ENCODE data around the gene CEP76.

The CEP76 gene

DNA sequence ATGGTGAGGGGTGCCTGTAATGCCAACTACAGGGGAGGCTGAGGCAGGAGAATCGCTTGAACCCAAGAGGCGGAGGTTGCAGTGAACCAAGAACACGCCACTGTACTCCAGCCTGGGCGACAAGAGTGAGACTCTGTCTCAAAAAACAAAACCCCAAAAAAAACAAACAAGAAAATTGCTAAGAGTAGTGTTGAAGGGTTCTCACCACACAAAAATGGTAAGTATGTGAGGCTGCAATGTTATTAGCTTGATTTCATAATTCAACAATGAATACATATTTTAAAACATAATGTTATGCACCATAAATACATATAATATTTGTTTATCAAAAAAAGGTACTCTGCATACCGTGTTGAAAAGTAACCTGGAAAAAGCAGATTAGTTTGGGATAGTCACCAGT, 46.1 kb upstream of the CEP76 start:
- TF ChIP-seq, protein P1, sequence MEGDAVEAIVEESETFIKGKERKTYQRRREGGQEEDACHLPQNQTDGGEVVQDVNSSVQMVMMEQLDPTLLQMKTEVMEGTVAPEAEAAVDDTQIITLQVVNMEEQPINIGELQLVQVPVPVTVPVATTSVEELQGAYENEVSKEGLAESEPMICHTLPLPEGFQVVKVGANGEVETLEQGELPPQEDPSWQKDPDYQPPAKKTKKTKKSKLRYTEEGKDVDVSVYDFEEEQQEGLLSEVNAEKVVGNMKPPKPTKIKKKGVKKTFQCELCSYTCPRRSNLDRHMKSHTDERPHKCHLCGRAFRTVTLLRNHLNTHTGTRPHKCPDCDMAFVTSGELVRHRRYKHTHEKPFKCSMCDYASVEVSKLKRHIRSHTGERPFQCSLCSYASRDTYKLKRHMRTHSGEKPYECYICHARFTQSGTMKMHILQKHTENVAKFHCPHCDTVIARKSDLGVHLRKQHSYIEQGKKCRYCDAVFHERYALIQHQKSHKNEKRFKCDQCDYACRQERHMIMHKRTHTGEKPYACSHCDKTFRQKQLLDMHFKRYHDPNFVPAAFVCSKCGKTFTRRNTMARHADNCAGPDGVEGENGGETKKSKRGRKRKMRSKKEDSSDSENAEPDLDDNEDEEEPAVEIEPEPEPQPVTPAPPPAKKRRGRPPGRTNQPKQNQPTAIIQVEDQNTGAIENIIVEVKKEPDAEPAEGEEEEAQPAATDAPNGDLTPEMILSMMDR (IDR thresholded peaks at IDR 0.05; ENCODE audit: low read depth, low read length), result no peak
- H3K4me3 ChIP-seq (replicated peaks in 1 of 2; ENCODE audit: low read depth in 2 of 2, low read length in 2 of 2), result no peak overlapping the region
- peak in 1 of 2 donors; percentile 54 for DNase-seq (ENCODE audit: low read depth in 2 of 2)

DNA sequence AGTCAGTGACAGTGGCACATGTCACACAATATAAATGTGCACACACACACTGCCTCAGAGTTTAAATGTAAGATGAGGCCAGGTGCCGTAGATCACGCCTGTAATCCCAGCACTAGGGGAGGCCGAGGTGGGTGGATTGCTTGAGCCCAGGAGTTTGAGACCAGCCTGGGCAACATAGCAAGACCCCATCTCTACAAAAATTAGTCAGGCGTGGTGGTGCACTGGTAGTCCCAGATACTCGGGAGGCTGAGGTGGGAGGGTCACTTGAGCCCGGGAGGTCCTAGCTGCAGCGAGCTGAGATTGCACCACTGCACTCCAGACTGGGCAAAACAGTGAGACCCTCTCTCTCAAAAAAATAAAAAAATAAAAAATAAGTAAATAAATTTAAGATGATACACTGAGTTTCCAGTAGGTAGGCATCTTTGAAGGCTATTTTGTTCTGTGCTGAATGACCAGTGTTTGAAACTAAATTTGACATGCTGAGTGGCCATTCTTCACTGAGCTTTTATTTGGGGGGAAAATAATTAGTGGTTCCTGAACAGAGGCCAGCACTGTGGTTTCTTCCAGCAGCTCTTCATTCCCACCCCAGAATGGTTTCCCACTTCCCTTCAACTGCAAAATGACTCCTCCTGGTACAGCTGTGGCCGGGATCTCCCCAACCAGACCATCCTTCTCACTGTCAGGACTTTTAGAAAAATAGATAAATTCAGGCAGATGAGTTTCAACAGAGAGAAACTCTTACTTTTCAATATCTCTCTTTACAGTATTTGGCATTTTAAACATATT, 45.2 kb upstream of the CEP76 start:
- no peak overlapping the region for H3K4me3 ChIP-seq (replicated peaks in 1 of 2; ENCODE audit: low read depth in 2 of 2, low read length in 2 of 2)
- TF ChIP-seq, protein P1 (IDR thresholded peaks at IDR 0.05; ENCODE audit: low read depth, low read length), result no peak
- DNase-seq (ENCODE audit: low read depth in 2 of 2), result no peak

DNA sequence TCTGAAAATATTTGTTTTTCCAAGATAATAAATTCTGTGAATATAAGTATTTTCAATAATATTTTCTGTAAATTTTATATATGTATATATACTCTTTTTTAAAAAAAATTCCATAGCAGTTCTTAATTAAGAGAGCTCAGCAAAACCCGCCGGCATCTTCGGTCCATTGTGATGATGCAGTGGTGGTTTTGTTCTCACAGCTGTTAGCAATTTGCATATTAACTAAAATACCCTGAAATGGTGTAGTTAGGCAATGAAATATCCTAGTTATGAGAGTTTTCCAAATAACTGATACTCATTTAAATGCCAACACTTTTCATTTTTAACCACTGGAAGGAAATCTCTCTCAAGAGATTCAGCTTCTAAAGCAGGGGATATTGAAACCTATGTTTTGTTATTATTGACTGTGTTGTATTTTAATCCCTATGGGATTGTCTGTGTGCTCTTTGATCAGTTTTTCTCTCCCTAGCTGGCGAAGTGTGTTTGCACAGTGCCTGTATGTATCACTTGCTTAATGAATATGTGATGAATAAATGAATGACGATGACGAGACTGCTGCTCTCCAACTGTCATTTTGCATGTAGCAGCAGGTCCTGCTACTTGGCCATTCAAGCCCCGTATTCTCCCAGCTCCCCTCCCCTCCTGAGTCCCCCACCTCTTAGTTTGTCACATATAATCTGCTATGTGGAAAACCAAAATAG, 42.7 kb upstream of the CEP76 start:
- no peak for DNase-seq (ENCODE audit: low read depth in 2 of 2)
- H3K4me3 ChIP-seq (replicated peaks in 1 of 2; ENCODE audit: low read depth in 2 of 2, low read length in 2 of 2), result no peak overlapping the region
- TF ChIP-seq, protein P1 (IDR thresholded peaks at IDR 0.05; ENCODE audit: low read depth, low read length), result no peak

DNA sequence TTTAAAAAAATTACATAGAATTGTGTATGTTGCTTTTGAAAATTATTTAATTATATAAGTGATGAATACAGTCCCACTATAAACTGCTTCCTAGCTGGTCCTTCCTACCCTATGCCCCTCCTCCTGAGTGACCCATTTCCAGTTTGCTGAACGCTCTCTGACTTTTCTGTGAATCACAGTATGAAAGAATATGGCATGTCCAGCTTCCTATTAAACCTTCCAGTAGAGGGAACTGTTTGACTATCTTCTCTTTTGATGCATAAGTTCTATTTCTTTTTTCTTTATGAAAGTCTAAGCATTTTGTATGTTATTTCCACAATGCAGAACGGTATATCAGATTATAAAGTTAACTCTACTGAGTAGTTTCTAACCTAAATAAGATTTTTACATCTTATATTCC, 41.6 kb upstream of the CEP76 start:
- no peak overlapping the region for H3K4me3 ChIP-seq (replicated peaks in 1 of 2; ENCODE audit: low read depth in 2 of 2, low read length in 2 of 2)
- peak; percentile 84 to 90 for DNase-seq (ENCODE audit: low read depth in 2 of 2)
- TF ChIP-seq, protein P1 (IDR thresholded peaks at IDR 0.05; ENCODE audit: low read depth, low read length), result peak; percentile 59

DNA sequence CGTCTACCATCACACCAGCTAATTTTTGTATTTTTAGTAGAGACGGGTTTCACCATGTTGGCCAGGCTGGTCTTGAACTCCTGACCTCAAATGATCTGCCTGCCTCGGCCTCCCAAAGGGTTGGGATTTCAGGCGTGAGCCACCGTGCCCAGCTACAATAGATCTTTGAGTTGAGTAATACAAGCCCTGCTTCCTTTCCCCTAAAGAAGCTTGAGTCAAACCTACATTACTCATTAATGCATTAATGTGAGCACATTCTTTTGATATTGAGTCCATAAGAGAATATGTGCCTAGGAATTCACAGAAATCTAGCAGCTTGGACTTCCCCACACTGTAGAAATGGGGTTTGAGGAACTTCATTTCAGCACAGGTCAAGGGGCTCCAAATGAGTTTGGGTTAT, 39.9 kb upstream of the CEP76 start:
- no peak overlapping the region for H3K4me3 ChIP-seq (replicated peaks in 1 of 2; ENCODE audit: low read depth in 2 of 2, low read length in 2 of 2)
- TF ChIP-seq, protein P1 (IDR thresholded peaks at IDR 0.05; ENCODE audit: low read depth, low read length), result no peak
- DNase-seq (ENCODE audit: low read depth in 2 of 2), result peak; percentile 40 to 93

DNA sequence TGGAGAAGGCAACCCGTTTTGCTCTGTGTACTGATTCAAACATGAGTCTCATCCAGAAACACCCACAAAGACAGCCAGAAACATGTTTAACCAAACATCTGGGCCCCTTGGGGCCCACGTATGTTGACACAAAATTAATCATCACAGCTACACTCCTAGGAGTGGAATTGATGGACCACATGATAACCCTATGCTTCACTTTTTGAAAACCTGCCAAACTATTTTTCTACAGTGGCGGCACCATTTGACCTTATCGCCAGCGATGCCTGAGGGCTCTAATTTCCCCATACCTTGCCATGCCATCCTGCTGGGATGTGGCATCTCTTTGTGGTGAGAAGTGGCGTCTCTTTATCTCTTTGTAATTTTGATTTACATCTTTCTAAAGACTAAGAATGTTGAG, 38.8 kb upstream of the CEP76 start:
- TF ChIP-seq, protein P1 (IDR thresholded peaks at IDR 0.05; ENCODE audit: low read depth, low read length), result no peak
- no peak overlapping the region for H3K4me3 ChIP-seq (replicated peaks in 1 of 2; ENCODE audit: low read depth in 2 of 2, low read length in 2 of 2)
- DNase-seq (ENCODE audit: low read depth in 2 of 2), result peak; percentile 33 to 94

Data from cardiac fibroblast (primary cell).